Activated B cell treated with CpG ODN at 0.5 μM for 24 hours (primary cell): ENCODE results near the gene IL22RA1. TPM values are rescaled to one million over a fixed set of nuclear protein-coding genes. Genes with fewer than 3 reads are reported as not detected.

Experiments
- ATAC-seq: fragments of 200-7000 bp; cut with Tn5 transposase; one replicate; pipeline ENCODE4 v1.10.0; 2021; ENCODE audit warnings: low read depth, mild to moderate bottlenecking, moderate library complexity
- CTCF ChIA-PET: fragments of 350-600 bp; sonication (Branson Sonifier 250); formaldehyde crosslinking; loops from one replicate; lab custom pipeline; 2021; ENCODE audit warnings: antibody characterized with exemption; lab: Charles Lee
- POLR2A ChIA-PET: fragments of 350-600 bp; sonication (Branson Sonifier 250); formaldehyde crosslinking; loops from one replicate; lab custom pipeline; 2021; ENCODE audit warnings: antibody characterized with exemption; lab: Charles Lee
- DNase-seq: peaks from one replicate; pipeline ENCODE4 v3.0.0; 2022
- H3K27ac Mint-ChIP-seq: one replicate; pipeline ENCODE4 v1.8.0; 2020; ENCODE audit warnings: mixed read lengths
- H3K27me3 Mint-ChIP-seq: one replicate; pipeline ENCODE4 v1.8.0; 2021; ENCODE audit warnings: mixed read lengths
- H3K36me3 Mint-ChIP-seq: one replicate; pipeline ENCODE4 v1.8.0; 2021; ENCODE audit warnings: low read depth, mixed read lengths
- H3K4me1 Mint-ChIP-seq: one replicate; pipeline ENCODE4 v1.8.0; 2021; ENCODE audit warnings: mixed read lengths
- H3K4me3 Mint-ChIP-seq: one replicate; pipeline ENCODE4 v1.8.0; 2020; ENCODE audit warnings: mild to moderate bottlenecking, mixed read lengths
- H3K9me3 Mint-ChIP-seq: one replicate; pipeline ENCODE4 v1.8.0; 2020; ENCODE audit warnings: mixed read lengths
- intact Hi-C: fragments of 100-400 bp; cut with micrococcal nuclease; formaldehyde crosslinking; loops from one replicate; pipeline ENCODE4 v1.15.1; 2024
- total RNA-seq: library from RNA; stranded (reverse); gene quantifications from 2 replicates; pipeline ENCODE4 v1.2.3, GENCODE V29; 2022
- TF ChIP-seq, protein P1 (sequence below): fragments of 200-600 bp; IDR thresholded peaks from one replicate; pipeline ENCODE4 v1.8.0; 2022; ENCODE audit warnings: antibody characterized with exemption, mild to moderate bottlenecking

Gene IL22RA1
- total RNA-seq, 1 donor from 2014 or later: 0.09 TPM

DNA sequence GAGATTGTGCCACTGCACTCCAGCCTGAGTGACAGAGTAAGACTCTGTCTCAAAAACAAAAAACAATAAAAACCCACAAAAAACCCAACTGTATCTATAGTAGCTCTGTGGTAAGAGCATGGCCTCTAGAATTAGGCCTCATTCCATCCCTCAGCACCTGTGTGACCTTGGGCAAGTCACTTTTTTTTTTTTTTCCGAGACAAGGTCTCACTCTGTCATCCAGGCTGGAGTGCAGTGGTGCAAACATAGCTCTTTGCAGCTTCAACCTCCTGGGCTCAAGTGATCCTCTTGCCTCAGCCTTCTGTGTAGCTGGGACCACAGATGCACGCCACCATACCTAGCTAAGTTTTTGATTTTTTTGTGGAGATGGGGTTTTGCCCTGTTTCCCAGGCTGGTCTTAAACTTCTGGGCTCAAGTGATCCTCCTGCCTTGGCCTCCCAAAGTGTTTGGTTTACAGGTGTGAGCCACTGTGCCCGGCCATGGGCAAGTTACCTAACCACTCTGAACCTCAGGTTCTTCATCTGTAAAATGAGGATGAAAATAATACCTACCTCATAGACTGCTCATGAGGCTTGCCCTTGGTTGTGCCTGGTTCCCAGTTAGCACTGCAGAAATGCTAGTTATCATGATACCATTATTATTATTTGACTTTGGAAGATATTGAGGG is 15.7 kb downstream of the IL22RA1 start:
- H3K4me3 Mint-ChIP-seq: no peak overlapping the region
- no peak for ATAC-seq
- H3K4me1 Mint-ChIP-seq: no peaks in the 10 kb centered on the region
- intact Hi-C loops: no loop called here
- CTCF ChIA-PET: no interaction called here
- peaks cover 3% of the 10 kb centered on the region for H3K36me3 Mint-ChIP-seq
- DNase-seq: no peak
- peaks cover 5% of the 10 kb centered on the region for H3K27me3 Mint-ChIP-seq
- TF ChIP-seq, protein P1, sequence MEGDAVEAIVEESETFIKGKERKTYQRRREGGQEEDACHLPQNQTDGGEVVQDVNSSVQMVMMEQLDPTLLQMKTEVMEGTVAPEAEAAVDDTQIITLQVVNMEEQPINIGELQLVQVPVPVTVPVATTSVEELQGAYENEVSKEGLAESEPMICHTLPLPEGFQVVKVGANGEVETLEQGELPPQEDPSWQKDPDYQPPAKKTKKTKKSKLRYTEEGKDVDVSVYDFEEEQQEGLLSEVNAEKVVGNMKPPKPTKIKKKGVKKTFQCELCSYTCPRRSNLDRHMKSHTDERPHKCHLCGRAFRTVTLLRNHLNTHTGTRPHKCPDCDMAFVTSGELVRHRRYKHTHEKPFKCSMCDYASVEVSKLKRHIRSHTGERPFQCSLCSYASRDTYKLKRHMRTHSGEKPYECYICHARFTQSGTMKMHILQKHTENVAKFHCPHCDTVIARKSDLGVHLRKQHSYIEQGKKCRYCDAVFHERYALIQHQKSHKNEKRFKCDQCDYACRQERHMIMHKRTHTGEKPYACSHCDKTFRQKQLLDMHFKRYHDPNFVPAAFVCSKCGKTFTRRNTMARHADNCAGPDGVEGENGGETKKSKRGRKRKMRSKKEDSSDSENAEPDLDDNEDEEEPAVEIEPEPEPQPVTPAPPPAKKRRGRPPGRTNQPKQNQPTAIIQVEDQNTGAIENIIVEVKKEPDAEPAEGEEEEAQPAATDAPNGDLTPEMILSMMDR: no peak
- H3K27ac Mint-ChIP-seq: no peak overlapping the region
- peaks cover 5% of the 10 kb centered on the region for H3K9me3 Mint-ChIP-seq
- POLR2A ChIA-PET: no interaction called here

DNA sequence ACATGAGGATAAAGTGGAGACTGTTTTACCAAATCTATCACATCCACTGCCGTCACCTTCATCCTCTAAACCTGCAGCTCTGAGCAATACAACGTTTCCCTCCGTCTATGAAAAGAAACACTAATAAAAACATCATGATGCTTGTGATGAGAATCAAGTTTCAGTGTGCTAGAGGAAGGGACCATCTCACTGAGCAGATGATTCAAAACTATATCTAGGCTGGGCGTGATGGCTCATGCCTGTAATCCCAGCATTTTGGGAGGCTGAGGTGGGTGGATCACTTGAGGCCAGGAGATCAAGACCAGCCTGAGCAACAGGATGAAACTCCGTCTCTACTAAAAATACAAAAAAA is 16.3 kb downstream of the IL22RA1 start:
- H3K36me3 Mint-ChIP-seq: peaks cover 3% of the 10 kb centered on the region
- peaks cover 3% of the 10 kb centered on the region for H3K27me3 Mint-ChIP-seq
- no peak overlapping the region for H3K27ac Mint-ChIP-seq
- H3K4me3 Mint-ChIP-seq: no peak overlapping the region
- TF ChIP-seq, protein P1: no peak
- peaks cover 5% of the 10 kb centered on the region for H3K9me3 Mint-ChIP-seq
- DNase-seq (no peak), ATAC-seq (no peak)
- CTCF ChIA-PET: no interaction called here
- no peaks in the 10 kb centered on the region for H3K4me1 Mint-ChIP-seq
- intact Hi-C loops: no loop called here
- POLR2A ChIA-PET: no interaction called here

DNA sequence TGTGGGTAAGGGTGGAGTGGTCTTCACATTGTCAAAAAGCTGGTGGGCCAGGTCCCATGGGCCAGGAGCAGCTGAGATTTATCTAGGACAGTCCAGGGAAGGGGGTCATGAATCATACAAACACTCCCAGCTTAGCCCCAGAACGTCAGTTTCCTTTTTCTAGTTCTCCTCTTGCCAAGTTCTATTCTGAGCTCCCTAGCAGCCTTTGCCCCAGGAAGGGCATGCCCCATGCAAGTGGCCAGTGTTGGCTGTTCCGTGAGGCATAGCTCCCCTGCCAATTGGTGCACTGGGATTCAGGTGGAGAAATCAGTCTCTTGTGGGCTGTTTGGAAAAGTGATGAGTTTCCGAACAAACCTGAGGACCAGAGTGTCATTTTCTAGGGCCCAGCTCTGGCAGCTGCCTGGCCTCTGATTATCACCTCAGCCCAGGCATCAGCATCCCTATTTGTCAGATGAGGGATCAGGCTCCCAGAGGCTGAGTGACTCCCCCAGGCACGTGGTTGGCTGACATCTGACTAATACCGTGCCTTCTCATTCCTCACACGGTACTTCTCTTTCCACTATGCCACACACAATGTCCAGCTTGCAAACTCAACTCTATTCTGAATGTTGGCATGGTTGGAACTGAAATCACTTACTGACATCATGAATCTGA is 16.8 kb downstream of the IL22RA1 start:
- ChIA-PET CTCF (no interaction called here), POLR2A (no interaction called here)
- TF ChIP-seq, protein P1: no peak
- Mint-ChIP-seq H3K36me3 (peaks cover 3% of the 10 kb centered on the region), H3K4me1 (no peaks in the 10 kb centered on the region), H3K9me3 (peaks cover 4% of the 10 kb centered on the region), H3K27me3 (peaks cover 3% of the 10 kb centered on the region), H3K4me3 (no peak overlapping the region), H3K27ac (no peak overlapping the region)
- intact Hi-C loops: no loop called here
- no peak for ATAC-seq
- DNase-seq: no peak

DNA sequence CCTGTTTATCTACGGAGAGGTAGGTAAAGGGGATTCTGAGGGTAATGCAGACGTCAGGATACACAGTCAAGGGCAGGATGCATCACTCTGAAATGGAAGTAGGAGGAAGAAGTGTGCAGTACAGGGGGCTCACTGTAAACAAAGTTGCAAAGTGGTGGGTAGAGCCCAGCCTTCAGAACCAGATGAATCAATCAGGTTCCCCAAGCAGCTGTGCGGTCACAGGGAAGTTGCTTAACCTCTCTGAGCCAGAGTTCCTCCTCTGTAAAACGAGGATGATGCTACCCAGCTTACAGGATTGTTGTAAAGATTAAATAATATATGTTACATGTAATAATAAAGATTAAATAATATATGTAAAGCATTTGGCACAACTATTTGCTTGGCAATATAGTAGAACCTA is 17.5 kb downstream of the IL22RA1 start:
- intact Hi-C loops: no loop called here
- H3K4me1 Mint-ChIP-seq: no peaks in the 10 kb centered on the region
- H3K27me3 Mint-ChIP-seq: peaks cover 3% of the 10 kb centered on the region
- H3K4me3 Mint-ChIP-seq: no peak overlapping the region
- ATAC-seq (no peak), DNase-seq (no peak)
- POLR2A ChIA-PET: no interaction called here
- peaks cover 3% of the 10 kb centered on the region for H3K9me3 Mint-ChIP-seq
- no peaks in the 10 kb centered on the region for H3K36me3 Mint-ChIP-seq
- CTCF ChIA-PET: interaction anchor here (0.6 kb wide), 1 partner anchor 1769 kb away, joined by 5 read pairs; no protein-coding TSS in a partner anchor
- H3K27ac Mint-ChIP-seq: no peak overlapping the region
- TF ChIP-seq, protein P1: no peak

DNA sequence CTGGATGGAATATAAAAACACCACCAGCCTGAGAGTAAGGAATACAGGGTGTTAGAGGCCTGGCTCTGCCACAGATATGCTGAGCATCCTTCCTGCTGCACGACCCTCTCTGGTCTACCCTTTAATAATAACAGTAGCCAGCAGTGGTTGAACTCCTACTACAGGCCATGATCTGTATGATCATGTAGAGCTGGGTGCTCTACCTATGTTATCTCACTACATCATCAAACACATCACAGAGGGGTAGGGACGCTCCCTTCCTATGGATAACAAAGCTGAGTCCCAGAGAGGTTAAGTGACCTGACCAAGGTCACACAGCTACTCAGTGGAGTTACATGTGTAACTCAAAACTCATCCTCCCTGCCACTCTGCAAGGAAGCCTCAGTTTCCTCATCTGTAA is 18.0 kb downstream of the IL22RA1 start:
- no peak overlapping the region for H3K4me3 Mint-ChIP-seq

More for the DNA sequence above, 18.0 kb downstream of the IL22RA1 start:
- DNase-seq: no peak
- ChIA-PET POLR2A (no interaction called here), CTCF (interaction anchor here (0.6 kb wide), 1 partner anchor 1769 kb away, joined by 5 read pairs; no protein-coding TSS in a partner anchor)
- intact Hi-C loops: no loop called here
- Mint-ChIP-seq H3K4me1 (no peaks in the 10 kb centered on the region), H3K36me3 (no peaks in the 10 kb centered on the region), H3K9me3 (peaks cover 3% of the 10 kb centered on the region), H3K27me3 (peaks cover 3% of the 10 kb centered on the region), H3K27ac (no peak overlapping the region)
- TF ChIP-seq, protein P1: no peak
- ATAC-seq: no peak
